GM12875 (cell line): Measurements from ENCODE around the gene LPP.

Experiments
- H3K4me3 ChIP-seq: one replicate; pipeline ENCODE4 v1.5.1; 2011; ENCODE audit warnings: low read depth, low read length, control low read depth
- CTCF ChIP-seq: IDR thresholded peaks from 2 replicates; pipeline ENCODE4 v1.5.1; 2011; ENCODE audit warnings: low read depth, mild to moderate bottlenecking, control low read depth, inconsistent platforms, low read length, moderate library complexity, borderline replicate concordance; ENCODE audit not compliant: insufficient read depth

Gene LPP

GRCh38 chr3:188353426-188353825, 199.5 kb downstream of the LPP start:
- TF ChIP-seq CTCF = no peak
- no peak overlapping the region for H3K4me3 ChIP-seq

GRCh38 chr3:188358787-188359493, 205.0 kb downstream of the LPP start:
- H3K4me3 ChIP-seq = no peak overlapping the region
- TF ChIP-seq CTCF = no peak

GRCh38 chr3:188360364-188360881, 206.5 kb downstream of the LPP start:
- no peak for TF ChIP-seq CTCF
- H3K4me3 ChIP-seq = no peak overlapping the region

- TF ChIP-seq CTCF = no peak
- no peak overlapping the region for H3K4me3 ChIP-seq
These were observed 207.9 kb downstream of the LPP start for GRCh38 chr3:188361888-188362287.

- no peak for TF ChIP-seq CTCF
These were observed 208.5 kb downstream of the LPP start for GRCh38 chr3:188362405-188362831.

GRCh38 chr3:188365184-188365583, 211.2 kb downstream of the LPP start:
- TF ChIP-seq CTCF = no peak
- no peak overlapping the region for H3K4me3 ChIP-seq

More at GRCh38 chr3:188362405-188362831, 208.5 kb downstream of the LPP start:
- no peak overlapping the region for H3K4me3 ChIP-seq
